ENCODE measurements around the gene CACNA1H.

The CACNA1H gene

DNA sequence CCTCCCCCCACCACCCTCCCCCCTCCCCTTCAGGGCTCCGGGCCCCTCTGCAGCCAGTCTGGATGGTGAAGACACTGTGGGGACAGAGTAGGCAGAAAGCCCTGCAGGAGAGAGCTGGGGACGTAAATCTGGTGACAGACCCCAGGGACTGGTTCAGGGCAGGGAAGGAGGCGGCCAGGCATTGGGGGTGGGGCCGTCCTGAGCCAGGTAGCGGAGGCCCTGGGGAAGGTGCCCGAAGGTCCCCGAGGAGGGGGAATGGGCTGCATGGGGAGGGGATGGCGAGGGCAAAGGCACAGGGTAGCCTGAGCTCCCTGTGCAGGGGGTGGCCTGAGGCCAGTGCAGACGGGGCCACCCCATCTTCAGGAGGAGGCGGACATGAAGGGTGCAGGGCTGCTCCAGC is 26.3 kb upstream of the CACNA1H start:
- DNase-seq (ENCODE audit: extremely low read depth, low read depth) = no peak
- TF ChIP-seq, protein P1, sequence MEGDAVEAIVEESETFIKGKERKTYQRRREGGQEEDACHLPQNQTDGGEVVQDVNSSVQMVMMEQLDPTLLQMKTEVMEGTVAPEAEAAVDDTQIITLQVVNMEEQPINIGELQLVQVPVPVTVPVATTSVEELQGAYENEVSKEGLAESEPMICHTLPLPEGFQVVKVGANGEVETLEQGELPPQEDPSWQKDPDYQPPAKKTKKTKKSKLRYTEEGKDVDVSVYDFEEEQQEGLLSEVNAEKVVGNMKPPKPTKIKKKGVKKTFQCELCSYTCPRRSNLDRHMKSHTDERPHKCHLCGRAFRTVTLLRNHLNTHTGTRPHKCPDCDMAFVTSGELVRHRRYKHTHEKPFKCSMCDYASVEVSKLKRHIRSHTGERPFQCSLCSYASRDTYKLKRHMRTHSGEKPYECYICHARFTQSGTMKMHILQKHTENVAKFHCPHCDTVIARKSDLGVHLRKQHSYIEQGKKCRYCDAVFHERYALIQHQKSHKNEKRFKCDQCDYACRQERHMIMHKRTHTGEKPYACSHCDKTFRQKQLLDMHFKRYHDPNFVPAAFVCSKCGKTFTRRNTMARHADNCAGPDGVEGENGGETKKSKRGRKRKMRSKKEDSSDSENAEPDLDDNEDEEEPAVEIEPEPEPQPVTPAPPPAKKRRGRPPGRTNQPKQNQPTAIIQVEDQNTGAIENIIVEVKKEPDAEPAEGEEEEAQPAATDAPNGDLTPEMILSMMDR (IDR thresholded peaks at IDR 0.05; ENCODE audit: low read depth, low read length) = no peak

DNA sequence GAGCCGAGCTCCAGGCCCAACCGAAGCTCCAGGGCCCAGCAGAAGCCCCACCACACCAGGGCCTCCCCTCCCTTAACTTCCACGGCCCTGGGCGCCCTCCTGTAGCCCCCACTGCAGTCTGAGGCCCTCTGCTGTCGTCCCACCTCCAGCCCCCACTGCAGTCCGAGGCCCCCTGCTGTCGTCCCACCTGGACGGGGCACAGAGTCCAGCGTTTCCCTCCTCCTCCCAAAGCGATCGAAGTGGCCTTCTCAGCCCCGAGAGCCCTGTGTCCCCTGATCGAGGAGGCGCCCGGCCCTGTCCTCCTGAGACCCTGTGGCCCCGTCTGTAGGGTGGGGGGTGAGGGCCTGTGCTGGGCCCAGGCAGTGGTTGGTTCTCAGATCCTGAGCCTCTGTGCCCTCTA is 25.8 kb upstream of the CACNA1H start:
- DNase-seq (ENCODE audit: extremely low read depth, low read depth) = no peak
- TF ChIP-seq, protein P1 (IDR thresholded peaks at IDR 0.05; ENCODE audit: low read depth, low read length) = no peak

DNA sequence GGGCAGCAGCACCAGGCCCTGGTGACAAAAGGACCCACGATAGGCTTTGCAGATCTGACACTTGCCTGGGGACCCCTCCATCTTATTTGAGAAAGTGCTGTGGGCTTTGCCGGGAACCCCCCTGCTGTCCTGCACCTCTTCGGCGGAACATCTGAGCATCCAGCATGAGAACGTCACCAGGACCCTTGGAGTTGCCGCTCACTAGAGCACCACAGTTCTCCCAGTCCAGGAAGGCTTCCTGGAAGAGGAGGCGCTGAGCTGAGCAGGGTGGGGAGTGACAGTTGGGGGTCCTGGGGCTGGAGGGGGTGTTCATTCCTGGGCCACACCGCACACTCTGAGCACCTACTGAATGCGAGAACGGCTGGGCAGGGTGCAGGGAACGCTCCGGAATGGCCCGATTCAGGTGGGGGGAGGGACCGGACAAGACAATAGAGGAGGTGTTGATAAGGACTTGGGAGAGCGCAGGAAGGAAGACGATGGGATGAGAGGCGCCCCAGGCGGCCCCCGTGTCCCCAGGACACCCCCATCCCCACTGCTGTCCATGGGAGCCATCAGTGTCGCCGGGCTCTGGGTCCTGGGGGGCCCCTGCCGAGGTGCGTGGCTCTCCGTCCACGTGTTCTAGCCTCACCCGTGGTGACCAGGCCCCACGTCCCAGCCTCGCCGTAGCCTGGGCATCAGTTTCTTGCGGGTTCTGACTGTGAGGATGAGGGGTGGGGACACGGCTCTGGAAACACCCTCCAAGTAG is 24.8 kb upstream of the CACNA1H start:
- no peak for DNase-seq (ENCODE audit: extremely low read depth, low read depth)
- TF ChIP-seq, protein P1 (IDR thresholded peaks at IDR 0.05; ENCODE audit: low read depth, low read length) = no peak

DNA sequence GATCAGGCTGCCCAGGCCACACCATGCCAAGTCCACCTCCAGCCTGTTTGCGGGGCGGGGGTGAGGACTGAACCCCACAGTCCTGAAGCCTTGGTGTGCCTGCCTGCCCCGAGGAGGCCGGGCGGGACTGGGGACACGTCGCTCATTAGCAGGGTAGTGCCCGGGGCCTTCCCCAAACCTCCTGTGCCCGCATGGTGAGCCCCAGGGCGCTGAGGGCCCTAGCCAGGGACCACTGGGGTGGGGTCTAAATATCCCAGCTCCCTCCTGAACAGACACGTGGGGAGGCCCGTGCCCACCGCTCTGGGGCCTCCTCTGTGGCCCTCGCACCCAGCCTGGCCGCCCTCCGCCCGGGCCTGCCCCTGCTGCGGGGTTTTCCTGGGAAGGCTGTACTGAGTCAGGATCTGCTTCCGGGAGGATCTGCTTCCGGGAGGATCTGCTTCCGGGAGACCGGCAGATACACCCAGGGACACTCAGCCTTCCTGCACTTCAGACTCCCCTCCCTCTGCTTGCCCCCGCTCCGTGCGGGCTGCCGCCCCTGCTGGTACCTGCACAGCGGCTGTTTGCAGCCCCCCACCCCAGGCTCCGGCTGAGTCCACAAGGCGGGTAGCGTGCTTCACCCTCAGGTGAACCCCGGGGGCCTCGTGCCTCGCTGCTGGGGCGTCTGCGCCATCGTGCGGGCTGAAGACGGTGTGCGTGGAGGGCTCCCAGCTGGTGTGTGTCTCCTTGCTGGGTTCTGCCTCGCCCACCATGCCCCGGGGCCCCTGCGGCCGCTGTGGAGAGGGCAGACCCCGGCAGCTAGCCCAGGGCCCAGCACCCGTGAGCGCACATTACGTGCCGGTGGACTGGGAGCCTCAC is 23.6 kb upstream of the CACNA1H start:
- TF ChIP-seq, protein P1 (IDR thresholded peaks at IDR 0.05; ENCODE audit: low read depth, low read length) = no peak

DNA sequence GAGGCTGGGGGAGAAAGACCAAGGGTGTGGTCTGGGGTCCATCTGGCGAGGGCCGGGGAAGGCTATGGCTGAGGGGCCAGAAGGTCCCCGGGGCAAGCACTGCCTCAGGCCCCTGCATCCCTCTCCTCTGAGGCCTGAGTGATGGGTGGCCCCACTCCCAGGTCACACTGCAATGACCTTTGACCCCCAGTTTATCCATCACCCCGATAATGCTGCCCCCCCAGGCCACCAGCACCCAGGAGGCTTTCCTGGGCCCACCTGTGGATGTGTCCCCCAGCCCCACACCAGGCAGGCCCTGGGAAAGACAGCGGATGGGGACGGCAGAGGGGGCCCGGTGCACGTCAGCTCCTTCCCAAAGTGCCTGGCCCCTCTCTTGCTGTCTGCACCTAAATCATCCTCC is 22.5 kb upstream of the CACNA1H start:
- DNase-seq (ENCODE audit: extremely low read depth, low read depth) = no peak
- TF ChIP-seq, protein P1 (IDR thresholded peaks at IDR 0.05; ENCODE audit: low read depth, low read length) = no peak

More for the DNA sequence above, 23.6 kb upstream of the CACNA1H start:
- DNase-seq (ENCODE audit: extremely low read depth, low read depth) = no peak

DNA sequence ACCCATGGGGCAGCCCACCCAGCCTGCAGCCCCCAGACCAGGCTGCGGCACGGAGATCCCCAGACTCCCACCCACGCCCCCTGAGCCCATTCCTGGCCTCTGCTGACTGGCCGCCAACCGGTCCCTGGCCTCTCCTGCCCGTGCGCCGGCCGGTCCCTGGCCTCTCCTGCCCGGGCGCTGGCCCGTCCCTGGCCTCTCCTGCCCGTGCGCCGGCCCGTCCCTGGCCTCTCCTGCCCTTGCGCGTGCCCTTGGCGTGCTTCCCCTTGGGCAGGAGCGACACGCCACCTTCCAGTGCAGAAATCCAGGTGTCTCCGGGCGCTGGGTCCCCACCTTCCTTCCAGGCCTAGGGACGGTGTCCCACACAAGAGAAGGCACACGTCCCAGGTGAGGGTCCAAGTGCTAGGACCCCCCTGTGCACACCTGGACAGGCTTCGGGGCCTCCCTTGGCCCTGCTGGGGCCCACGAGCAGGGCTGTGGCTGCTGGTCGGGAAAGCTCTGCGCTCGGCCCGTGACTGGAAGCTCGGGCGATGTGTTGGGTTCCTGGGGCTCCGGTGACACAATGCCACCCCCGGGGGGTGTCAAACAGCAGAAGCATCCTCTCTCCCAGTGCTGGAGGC is 21.4 kb upstream of the CACNA1H start:
- no peak for DNase-seq (ENCODE audit: extremely low read depth, low read depth)
- TF ChIP-seq, protein P1 (IDR thresholded peaks at IDR 0.05; ENCODE audit: low read depth, low read length) = no peak

DNA sequence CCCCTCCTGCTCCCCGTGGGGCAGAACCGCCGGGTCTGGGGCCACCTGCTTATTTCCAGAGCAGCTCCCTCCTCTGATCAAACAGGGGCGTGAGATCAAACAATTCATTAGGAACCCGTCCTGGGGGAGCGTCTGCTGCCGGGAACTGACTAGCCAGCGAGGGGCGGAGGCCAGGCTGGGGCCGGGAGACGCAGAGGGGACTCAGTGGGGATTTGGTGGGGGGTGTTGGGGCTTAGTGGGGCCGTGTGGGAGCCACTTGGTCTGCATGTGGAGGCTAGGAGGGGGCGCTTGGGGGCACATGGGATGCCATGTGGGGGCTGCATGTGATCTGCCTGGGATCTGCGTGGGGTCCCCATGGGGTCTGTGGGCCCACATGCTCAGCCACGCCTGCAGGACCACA is 20.5 kb upstream of the CACNA1H start:
- DNase-seq (ENCODE audit: extremely low read depth, low read depth) = no peak
- TF ChIP-seq, protein P1 (IDR thresholded peaks at IDR 0.05; ENCODE audit: low read depth, low read length) = no peak
